GM21528 (cell line): ENCODE results near the gene CHD9NB.
"Not testable (repeated sequence)": the region's sequence is repeated elsewhere in the genome, so short reads cannot be mapped to it uniquely, and the experiment has no call there.

ENCODE experiments used
- ATAC-seq: cut with Tn5 transposase; IDR thresholded peaks from one replicate; pipeline ENCODE4 v1.9.1; 2021; ENCODE audit warnings: mild to moderate bottlenecking, moderate library complexity; ENCODE audit not compliant: unreplicated experiment, low FRiP score

Gene CHD9NB

DNA sequence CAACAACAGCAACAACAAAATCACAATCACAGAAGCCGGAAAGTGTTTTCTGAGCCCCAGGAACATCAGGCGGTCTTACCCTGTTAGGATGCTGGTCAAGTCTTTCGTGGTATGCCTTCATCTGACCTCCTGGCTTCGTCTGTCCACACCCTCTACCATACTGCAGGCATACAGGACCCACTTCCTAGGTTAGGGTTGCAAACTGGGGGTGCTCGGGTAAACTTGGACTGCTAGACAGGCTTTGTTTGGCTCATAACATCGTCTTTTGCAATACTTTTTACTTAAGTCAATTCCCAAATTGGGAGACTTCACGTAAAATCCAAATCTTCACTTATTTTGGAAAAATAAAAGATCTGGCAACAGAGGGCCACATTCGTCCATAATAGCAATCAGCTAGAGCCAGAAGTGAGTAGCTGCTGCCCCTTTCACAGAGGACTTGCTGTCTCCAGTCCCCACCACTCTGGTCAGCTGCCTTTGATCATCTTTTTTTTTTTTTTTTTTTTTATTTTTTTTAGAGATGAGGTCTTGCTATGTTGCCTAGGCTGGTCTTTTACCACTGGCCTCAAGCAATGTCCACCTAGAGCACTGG lies 32.1 kb upstream of the CHD9NB start:
- ATAC-seq: no peak

- no peak for ATAC-seq
Observed at GRCh38 chr16:53084141-53084541, 31.4 kb upstream of the CHD9NB start.

DNA sequence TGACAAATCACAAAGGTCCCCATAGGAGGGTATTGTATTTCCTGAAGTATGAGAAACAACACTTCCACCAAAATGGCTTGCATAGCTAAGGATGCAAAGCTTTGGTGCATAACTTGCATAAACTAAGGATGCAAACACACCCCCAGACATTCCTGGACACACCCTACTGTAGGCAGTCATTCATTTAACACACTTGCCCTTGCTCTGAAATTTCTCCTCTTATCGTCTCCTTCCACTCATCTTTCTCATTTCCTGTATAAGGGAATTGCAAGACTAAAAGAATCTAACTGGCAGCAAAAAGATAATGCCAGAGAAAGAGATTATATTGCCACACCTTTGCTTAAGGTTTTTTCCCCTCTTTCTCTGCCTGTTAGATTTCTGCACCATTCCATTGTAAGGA lies 30.4 kb upstream of the CHD9NB start:
- no peak for ATAC-seq

DNA sequence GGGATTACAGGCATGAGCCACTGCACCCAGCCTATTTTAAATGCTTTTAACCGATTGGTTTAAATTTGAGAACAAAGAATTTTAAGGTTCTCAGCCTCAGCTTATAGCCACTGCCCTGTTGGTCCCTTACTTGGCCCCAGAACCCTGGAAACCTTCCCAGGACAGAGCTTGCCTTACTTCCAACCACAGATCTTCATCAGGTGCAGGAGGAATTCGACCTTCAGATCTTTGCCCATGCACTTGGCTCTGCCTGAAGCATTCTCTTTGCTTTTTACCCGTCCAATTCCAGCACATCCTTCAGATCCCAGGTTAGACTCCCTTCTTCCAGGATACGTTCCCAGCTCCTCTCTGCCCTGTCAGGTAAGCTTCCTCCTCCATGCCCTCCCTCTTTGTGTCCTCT lies 29.8 kb upstream of the CHD9NB start:
- ATAC-seq: no peak

DNA sequence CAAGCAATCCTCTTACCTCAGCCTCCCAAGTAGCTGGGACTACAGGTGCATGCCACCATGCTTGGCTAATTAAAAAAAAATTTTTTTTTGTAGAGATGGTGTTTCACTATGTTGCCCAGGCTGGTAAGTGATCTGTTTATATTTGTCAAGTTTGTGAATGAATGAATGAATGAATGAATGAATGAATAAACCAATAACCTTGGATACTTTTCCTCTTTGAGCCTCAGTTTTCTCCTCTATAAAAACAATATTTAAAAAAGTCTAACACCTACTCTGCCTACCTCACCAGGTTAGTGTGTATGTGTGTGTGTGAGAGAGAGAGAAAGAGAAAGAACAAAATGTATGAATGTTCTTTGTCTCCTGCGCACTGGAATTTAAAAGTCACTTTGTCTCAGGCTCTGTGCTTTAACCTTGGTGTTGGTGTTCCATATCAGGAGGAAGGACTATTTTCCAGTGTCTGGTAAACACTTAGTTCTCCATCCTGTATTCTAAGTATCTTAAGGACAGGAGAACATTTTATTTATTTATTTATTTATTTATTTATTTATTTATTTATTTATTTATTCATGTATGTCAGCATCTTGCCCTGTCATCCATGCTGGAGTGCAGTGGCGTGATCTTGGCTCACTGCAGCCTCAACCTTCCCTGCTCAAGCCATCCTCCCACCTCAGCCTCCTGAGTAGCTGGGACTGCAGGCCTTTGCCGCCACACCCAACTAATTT lies 29.1 kb upstream of the CHD9NB start:
- no peak for ATAC-seq

DNA sequence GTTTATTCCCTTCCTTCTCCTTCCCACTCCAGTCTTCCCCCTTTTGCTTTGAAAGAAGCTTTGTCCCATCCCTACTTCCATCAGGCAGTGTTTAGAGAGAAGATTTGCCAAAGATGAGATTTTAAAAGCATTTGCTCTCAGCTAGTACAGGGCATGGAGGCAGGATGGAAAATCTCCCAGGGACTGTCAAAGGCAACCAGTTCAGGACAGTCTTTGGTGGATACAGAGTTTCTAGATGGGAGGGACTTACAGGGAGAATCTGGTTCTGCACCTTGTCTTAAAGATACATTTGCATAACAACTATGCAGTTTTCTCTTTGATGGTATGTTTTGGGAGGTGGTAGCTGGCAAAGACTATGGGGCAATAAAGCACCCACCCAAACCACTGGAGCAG lies 28.3 kb upstream of the CHD9NB start:
- ATAC-seq: no peak

GRCh38 chr16:53080345-53081031 lies 27.8 kb upstream of the CHD9NB start:
- no peak for ATAC-seq

DNA sequence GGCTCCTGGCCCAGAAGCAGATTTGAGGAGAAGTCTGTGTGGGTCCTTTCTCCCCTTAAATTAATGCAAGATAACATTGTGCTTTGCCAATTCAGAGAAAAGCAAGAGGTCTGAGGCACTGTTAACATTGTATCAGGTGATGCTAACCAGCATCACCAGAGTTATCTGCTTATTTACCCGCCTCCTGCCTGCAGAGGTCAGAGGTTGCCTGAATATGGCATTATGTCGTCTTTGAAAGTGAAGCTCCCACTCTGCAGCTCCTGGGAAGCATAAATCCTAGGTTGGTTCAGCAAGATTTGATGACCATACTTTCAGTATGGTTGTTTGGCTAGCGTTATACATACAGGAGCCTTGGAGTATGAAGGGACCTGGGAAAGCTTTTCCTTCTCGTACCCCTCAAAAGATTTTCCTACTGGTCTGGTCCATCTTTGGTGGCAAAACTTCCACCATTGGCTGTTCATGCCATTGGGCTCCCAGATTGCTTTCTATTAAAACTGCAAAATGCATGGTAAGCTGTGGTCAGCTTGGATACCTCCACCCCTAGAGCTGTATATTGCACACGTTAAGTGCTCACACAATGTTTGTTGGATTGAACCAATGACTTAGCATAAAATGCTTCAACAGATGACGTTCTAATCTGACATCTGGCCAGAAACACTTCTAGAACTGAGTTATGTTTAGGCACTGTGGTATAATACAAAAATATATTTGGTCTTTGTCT lies 26.2 kb upstream of the CHD9NB start:
- no peak for ATAC-seq

DNA sequence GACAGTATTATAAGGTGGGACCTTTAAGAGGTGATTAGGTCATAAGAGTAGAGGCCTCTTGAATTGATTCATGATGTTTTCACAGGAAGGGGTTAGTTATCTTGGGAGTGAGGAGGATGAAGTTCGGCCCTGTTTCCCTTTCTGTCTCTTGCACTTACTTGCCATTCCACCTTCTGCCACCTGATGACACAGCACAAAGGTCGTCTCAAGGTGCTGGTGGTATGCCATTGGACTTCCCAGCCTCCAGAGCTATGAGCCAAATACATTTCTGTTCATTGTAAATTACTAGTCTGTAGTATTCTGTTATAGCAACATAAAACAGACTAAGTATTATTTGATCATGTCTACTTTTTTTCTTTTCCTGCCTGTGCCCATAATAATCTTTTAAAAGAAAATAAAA lies 25.6 kb upstream of the CHD9NB start:
- ATAC-seq: no peak

GRCh38 chr16:53075461-53075860 lies 22.8 kb upstream of the CHD9NB start:
- not testable (repeated sequence) for ATAC-seq

- not testable (repeated sequence) for ATAC-seq
Observed at GRCh38 chr16:53074296-53074695, 21.6 kb upstream of the CHD9NB start.

- no peak for ATAC-seq
Observed at GRCh38 chr16:53073022-53073421, 20.3 kb upstream of the CHD9NB start.

DNA sequence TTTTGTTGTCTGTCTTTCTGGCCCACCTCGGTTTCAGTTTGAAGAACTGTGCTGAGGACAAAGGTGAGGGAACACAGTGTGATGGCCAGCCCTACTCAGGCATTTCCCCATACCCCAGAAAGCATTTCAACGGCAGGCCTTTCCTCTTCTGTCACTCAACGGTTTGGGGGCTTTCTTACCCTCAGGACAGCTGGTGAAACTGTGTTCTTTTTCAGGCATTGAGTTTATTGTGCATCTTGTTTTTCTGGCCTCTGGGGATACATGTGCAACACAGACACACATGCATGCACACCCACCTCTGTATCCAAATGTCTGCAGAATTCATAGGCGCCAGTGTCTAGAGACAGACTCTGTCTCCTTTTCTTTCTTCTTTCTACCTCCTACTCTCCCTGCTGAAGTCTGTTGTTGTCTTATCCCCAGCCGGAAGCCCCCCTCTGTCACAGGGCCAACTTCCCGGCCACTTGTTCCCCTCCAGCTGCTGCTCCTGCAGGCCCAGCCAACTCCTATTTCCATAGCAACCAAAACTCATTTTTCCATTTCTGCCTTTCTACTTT lies 19.1 kb upstream of the CHD9NB start:
- ATAC-seq: no peak

DNA sequence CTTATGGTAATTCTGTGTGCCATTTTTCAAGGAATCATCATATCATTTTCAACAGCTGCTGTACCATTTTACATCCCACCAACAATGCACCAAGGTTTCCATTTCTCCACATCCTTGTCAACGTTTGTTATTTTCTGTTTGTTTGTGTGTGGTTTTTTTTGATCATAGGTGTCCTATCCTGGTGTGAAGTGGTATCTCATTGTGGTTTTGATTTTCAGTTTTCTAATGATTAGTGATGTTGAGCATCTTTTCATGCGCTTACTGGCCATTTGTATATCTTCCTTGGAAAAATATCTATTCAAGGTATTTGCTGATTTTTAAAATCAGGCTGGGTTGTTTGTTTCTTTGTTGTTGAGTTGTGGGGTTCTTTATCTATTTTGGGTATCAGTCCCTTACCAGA lies 17.1 kb upstream of the CHD9NB start:
- no peak for ATAC-seq

GRCh38 chr16:53068423-53068833 lies 15.7 kb upstream of the CHD9NB start:
- ATAC-seq: peak; percentile 54

- no peak for ATAC-seq
Observed at GRCh38 chr16:53067675-53068074, 15.0 kb upstream of the CHD9NB start.

GRCh38 chr16:53065461-53066061 lies 12.9 kb upstream of the CHD9NB start:
- ATAC-seq: no peak

DNA sequence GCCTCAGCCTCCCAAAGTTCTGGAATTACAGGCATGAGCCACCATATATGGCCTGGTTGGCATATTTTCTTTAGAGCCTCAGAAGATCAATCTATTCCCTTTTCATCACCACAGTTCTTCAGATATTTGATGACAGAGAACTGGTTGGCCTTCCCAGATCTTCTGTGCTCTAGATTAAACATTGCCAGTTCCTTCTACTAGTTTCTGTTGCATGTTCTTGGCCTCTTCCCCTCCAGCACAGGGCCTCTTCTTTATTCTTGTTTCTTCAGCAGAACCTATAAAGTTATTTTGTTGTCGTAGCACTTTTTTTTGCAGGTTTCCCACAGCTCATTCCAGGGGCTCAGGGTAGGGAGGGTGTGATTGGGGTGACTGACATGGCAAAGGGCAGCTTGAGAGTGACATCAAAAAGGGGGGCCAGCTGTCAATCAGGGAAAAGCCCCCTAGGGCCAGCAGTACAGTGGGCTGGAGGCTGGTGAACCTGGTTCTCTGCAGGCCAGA lies 11.4 kb upstream of the CHD9NB start:
- ATAC-seq: no peak

GRCh38 chr16:53061701-53062159 lies 9.0 kb upstream of the CHD9NB start:
- ATAC-seq: peak; percentile 87

GRCh38 chr16:53061256-53061655 lies 8.6 kb upstream of the CHD9NB start:
- peak; percentile 14 for ATAC-seq
